Fibroblast of skin of back (primary cell): ENCODE results near the gene CD36.

Experiments
- DNase-seq: peaks from one replicate; pipeline ENCODE4 v3.0.0-alpha.2; 2013

The CD36 gene

DNA sequence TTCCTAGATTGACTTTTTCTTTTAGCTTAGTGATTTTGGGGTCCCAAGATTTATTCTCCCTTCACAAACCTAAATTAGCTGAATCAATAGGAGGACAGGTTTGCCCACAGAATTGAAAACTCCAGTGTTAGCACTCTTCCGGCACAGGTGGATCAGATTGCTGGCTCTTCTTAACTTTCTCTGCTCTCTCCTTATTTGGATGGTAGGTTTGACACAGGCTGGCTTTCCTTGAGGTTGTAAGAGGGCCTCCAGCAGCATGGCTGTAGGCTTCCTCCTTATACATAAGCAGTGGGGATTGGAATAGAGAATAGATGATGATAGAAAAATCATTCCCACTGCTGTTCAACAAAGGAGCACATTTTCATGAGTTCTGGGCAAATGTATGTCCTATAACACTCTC lies 9.4 kb upstream of the CD36 start:
- no peak for DNase-seq

DNA sequence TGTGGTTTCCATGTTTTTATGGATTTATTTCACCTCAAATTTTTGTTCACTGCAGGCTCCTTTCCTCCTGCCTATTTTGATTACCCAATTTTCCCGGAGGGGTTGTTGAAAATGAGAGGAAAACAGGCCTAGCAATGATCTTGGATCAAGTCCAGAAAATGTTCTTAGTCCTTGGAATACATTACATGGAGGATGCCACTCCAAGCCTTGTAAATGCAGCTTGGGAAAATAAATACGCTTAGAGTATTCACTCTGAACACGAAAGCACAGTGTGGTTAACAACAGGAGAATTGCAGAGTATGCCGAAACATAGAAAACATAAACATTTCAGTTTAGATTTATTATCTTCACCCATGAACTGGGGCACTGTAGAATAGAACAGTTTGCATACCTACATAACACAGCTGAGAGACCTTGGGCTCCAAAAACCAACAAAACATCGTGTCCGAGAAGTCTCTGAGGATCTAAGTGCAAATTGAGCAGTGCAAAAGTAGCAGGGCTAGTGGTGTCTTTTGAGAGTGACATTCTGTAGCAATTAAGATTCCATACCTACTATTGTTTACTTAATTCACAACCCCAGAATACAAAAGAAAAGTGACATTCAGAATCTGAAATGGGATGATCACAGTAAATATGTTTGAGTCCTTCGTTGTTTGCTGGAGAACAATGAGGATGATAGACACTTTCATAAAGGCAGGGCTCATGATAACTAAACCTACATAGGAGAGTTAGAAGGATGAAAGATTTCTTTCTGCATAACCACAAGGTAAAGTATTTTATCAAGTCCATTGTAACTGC lies 7.6 kb upstream of the CD36 start:
- no peak for DNase-seq

DNA sequence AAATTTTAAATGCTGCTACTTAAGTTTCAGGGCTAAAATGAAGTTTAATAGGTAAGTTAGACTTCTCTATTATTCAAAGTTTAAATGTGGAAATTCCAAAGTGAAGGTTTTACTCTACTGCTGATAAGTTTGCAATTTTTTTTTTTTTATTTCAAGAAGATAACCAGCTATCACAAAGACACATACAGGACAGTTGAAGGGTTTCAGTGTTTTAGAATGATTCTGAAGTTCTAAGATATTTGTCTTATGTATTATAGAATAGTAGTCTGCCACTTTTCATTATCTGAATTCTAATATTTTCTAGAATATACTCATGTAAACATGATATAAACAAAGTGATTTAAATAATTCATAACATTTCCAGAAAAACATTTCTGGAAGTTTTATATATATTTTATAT lies 7.0 kb upstream of the CD36 start:
- DNase-seq: no peak

DNA sequence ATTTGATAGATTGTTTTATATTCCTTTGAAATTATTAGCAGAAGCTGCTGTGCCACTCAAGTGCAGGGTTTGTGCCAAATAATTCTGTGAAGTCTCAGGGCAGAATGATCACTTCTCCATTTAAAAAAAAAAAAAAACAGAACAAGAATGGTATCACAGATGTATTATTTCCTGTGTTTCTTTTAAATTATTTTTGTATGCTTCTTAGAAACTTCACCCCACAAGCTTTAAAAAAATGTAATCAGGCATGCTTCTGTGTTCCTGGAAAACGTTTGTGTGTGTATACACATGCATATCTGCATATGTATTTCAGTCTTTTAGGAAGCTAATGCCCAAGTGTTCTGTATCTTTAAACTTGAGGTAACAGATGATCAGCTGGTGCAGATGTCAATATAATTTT lies 6.3 kb upstream of the CD36 start:
- DNase-seq: no peak

DNA sequence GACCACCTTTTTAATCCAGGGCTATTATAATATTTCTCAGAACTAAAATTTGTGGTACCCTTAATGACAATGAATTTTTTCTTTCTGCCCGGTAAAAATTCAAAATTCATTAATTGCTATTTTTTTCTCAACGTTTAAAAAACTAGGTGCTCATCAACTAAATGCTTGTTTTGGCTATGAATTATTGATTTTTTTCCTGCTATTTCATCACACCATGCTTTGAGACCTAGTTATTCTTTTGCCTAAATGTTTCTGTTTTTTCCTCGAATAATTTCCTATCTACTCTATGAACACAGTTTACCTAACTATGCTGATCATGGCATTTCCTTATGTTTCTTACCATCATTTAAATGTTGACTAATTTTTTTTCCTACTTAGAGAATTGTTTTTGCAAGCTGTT lies 5.6 kb upstream of the CD36 start:
- no peak for DNase-seq

DNA sequence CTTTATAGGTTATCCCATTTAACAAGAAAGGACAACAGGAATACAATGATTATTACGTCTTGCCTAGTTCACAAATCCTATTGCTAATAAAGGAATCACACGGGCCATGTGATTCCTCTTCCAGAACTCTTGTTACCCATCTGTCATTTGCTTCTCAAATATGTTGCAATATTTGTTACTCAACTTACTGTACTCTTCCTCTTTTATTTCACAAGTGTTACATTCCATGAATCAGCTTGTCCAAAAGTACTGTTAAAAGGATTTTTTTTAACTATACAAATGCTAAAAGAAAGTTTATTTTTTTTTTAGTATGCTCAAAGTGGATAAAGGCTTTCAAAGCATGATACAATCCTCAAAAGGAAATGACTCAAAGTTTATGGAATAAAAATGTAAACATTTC lies 3.9 kb upstream of the CD36 start:
- peak; percentile 63 for DNase-seq

DNA sequence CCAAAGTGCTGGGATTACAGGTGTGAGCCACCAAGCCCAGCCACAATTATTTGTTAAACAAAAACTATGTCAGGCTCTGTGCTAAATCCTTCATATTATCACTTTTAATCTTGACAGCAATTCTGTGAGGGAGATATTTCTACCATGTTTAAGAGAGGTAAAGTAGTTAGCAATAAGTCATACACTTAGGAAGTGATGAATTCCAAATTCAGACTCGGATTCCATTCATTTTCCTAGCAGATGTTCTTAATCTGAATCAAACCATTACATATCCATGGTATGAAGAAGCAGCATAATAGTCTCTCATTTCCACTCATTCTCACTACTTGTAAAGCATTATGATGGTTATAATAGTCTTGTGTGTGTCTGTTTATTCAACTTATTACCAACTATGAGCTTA lies 2.9 kb upstream of the CD36 start:
- DNase-seq: peak; percentile 59

DNA sequence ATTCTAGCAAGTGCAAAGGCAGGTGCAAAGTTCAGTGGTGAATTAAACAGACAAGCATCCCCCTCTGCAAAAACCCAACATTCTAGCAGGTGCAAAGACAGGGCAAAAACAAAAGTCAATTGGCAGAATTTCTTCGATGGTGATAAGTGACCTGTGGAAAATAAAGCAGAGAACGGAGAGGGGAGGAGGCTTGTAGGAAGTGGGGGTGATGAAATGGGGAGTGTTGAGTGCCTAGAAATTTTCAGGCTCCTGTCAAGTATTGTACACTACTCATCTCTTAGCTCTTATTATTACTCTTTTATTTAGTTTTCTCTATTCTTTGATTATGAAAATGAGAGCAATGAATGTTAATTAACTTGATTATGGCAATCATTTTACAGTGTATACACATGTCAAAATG lies 2.4 kb upstream of the CD36 start:
- no peak for DNase-seq

DNA sequence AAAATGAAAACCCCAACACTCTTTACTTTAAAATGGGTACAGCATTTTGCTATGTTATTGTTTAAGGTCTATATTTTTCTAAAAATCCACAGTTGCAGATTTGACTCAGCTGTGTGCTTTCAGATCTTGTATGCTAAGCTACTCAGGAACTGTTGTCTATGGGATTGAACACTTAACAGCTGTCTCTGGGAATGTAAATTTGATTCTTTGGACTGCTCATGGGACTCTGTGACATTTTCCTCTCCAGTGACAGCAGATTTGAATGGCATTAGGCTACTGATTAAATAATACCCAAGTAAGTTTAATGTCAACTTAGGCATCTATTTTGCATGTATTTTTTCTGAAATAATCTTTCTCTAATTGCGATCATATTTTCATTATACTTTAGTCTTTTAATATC lies 1.7 kb upstream of the CD36 start:
- no peak for DNase-seq

DNA sequence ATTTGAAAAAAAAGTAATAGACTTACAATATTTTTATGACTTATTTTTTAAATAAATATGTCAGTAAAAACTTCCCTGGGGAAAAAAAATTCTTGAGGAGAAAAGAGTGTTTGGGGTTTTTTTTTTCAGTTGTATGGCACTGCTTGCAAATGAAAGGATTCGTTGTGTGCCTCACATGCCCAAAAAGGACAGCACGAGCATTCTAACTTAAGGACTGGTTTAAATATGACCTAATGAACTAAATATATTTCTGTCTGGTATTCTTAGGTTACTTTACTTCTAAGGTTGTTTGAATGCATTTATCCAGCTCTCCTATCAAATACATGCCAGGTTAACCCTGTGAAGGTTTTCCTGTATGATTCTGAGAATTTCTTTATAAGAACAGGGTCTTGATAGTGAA lies 988 bp upstream of the CD36 start:
- DNase-seq: no peak

DNA sequence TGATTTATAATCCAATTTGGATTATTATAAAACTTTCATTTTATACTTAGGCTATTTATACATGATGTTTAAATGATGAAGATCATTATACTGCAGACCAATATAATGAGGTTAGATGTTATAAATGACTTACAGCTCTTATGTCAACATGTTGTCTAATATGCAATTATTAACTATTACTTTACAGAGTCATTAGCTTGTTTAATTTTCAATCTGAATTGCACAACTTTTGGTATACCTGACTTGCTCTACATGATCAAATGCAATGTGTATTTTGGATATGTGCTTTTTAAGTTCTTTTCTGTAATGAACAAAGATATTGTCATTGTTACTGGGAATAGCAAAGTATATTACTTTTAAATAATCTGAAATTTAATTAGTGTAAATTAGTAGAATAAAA lies 569 bp downstream of the CD36 start:
- DNase-seq: no peak

DNA sequence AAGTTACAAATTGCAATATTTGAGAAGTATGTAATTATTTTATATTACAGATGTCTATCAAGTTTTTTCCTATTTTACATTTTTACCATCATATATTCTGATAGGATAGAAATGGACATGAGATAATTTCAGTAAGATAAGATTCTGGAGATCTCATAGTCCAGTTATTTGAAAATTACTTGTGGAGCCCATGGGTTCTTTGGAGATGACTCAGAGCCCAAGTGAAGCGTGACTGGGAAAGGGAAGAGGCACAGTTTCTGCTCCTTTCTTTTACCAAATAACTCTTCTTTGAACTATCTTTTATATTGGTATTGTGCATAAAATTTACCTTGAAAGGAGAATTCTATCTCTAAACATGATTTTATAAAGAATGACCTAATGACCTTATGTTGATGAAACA lies 2.4 kb downstream of the CD36 start:
- DNase-seq: peak; percentile 74

DNA sequence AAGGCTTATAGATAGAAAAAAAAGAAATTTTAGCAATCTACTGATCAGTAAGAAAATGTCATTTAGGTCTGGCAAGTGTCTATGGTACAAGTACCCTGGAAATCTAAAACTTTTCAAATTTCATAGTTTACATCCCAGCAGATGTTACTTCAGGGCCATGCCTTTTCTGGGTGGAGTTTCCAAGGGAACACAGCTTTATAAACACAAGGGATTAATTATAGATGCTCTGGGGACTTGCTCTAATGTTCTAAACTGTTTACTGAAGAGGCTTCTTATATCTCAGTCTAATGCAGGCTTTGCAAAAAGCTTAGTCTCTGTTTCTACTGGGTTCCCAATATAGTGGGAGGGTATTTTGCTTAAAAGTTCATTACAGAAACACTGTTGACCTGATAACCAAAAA lies 3.1 kb downstream of the CD36 start:
- no peak for DNase-seq

DNA sequence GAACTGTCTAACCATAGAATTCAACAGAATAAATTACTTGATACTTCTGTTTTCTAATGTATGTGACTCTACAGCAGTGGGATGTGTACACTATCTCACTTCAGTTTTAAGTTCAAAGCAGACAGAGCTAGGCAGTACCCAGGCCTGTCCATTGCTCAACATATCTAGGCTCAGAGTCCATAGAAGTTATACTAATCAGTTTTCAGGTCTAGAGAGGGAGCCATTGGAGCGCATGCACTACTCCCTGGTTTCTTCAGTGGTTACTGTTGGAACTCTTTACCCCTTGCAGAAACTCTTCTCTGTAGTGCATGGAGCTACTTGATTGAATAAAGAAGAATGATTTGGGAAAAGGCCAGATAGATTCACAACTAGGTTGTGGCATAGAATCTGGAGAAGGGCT lies 4.4 kb downstream of the CD36 start:
- no peak for DNase-seq

DNA sequence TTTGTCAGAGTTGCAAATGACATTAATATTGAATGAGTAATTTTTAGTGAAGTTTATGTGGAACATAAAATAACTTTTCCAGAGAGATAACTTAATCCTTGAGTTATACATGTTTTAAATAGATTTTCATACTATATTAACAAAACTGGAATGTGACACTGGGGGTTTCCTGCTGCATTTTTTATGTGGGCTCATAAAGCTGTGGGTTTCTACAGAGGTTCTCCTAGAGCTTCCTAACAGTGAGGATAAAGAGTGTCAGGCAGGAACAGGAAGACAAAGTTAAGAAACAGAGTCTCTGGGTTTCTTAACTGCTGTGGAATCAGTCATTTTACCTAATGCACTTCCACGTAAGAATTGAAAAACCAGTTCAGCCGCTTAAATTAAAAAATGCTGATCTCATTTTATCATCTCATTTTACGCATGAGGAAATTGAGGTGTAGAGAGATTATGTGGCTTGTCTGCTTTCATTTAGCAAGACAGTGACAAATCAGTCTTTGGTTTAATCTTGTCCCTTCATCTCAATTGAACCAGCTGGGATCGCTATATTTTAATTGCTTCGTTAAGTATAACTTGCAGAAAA lies 5.0 kb downstream of the CD36 start:
- peak; percentile 48 for DNase-seq

DNA sequence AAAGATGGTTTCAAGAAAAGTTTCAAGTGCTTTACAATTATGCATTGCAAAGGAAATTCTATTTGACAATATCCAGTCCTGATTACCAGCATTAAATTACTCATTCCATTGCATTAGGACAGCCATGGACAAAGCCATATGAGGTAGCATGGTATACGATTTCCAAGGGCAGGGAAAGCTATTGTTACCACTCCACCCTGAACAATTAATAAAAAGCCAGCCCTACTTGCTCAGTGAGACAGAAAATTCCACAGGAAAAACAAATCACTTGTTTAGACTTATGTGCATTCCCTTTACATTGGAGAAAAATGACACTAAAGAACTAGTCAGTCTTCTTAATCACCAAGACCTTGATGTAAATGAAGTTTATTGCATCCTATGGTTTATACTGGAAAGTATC lies 5.6 kb downstream of the CD36 start:
- no peak for DNase-seq

DNA sequence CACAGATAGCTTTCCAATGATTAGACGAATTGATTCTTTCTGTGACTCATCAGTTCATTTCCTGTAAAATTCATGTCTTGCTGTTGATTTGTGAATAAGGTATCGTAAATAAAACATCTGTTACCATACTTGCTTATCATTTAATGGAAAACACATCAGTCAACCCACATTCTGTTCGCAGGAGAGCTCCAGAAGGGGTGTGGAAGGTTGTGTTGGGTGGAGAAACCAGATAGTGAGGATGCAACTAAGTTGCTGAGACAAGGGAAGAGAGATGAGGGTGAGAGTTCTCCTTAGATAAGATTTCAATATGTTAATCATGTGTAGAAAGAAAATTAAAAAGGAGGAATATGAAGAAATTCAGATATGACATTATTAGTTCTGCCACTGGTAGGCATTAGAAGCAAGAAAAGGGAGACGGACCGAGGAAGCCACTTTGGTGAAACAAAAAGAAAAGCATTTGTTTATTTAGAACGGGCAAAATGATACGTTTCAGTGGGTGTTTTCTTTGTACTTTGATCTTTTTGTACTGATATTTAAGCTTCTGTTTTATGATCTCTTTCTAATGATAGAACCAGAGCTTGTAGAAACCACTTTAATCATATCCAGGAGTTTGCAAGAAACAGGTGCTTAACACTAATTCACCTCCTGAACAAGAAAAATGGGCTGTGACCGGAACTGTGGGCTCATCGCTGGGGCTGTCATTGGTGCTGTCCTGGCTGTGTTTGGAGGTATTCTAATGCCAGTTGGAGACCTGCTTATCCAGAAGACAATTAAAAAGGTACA lies 7.8 kb downstream of the CD36 start:
- DNase-seq: no peak

DNA sequence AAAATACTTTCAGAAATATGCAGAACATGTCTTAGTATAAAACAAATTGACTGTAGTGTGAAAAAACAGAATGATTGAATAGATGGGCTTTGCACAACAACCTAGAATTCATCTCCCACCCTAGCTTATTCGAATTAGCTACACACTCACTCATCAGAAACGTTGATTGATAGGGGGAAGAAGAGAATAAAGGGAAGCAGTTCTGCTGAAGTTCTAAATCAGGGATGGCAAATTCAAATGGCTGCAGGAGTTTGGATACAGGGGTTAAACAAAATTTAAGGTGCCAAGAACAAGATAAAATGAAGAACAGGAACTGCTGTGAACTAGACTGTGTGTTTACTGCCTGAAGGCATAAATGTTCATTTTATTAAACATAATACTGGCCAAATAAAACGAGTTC lies 9.0 kb downstream of the CD36 start:
- no peak for DNase-seq

DNA sequence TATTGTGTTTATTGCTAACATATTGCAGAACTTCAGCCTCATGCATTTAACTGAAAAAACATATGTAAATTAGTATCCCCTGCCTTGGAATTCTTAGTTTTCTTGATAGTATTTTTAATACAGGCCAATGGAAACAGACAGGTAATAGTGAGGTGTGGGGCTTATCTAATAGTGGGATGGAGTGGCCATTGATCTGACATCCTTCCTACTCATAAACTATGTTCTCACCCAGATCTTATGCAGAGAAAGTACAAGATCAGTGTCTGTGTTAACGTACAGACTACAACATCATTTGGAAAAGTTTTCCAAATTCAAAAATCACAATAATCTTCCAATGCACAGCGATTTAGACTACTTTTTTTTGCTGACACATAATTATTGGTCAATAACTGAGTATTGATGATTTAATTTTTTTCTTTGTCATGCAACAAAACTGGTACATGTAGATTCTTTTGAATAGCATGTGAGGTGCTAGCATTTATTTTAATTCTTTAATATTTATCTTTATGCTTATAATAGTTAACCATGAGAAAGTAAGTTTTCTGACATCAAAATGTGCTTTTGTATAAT lies 9.7 kb downstream of the CD36 start:
- DNase-seq: no peak

DNA sequence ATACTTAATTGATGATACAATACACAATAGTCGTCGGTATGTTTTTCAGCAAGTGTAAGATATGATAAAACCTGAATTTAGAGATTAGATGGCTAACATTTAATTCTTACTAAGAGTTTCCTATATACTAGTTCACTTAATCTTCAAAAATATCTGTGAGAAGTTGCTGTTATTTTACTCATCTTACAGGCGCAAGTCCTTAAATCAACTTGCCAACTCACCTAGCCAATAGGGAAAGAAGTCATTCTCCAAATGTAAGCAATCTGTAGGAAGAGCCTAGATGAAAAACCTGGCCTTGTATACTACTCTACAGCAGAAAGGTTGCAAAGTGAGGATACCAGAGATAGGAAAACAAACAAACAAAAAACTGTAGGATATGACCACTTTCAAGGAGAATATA lies 10.6 kb downstream of the CD36 start:
- DNase-seq: no peak

DNA sequence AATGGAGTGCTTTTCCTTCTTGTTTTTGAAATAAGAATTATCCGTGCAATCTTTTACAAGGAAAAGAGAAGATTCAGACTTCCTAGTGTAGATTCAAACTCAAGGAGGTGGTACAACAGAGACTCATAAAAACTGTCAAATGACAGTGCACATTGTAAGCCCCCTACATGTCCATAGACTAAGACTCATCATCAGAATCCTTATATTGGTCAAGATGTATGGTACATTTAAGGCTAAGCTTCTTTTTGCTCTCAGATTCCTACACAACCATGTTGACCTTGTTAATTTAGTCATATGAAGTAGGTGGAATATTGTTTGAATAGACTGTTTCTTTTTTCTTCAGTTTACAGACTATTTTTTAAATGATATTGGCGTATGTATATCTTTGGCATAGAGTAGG lies 11.6 kb downstream of the CD36 start:
- no peak for DNase-seq

DNA sequence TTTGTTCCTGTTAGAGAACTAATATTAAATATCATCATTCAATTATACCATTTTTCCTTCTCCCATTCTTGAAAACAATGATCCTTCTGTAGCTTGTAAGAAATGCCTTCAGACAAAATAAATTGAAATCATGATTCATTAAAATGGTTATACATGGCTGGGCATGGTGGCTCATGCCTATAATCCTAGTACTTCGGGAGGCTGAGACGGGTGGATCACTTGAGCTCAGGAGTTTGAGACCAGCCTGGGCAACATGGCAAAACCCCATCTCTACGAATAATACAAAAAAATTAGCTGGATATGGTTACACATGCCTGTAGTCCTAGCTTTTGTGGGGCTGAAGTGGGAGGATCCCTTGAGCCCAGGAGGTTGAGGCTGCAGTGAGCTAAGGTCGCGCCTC lies 13.0 kb downstream of the CD36 start:
- no peak for DNase-seq

DNA sequence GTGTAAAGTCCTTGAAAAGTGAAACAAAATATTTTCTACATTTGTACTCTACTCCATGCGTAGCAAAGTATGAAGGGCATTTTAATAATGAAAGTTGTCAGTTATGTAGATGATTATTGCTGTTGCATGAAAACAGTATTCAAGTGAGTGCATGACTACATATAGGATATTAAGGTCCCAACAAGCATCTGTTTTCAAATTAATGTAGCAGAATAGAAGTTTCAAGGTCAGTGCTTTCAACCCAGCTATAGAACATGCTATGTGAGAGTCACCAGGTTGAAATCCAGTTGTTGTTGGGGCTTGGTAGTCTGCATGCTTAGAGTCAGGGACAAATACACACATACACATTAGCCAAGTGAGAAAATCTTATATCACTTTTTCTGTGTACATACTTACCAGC lies 14.8 kb downstream of the CD36 start:
- no peak for DNase-seq

DNA sequence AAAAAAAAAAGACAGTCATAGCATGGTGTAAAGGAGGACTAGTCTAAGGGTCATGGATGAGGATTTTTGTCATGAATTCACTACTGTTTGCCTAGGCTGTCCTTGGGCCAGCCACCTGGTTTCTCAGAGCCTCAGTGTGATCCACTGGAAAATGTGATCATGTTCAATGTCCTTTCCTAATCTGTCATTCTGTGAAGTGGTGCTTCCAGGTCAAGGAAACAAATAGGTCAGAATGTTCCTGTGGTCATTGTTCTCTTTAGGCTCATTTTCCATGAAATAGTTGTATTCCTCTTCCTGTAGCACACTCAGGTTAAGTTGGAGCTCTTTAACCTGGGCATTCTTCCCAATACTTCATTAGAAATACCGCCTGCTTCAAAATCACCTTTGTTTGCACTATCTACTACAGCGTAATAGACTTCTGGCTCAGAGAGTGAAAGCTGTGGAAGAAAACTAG lies 16.5 kb downstream of the CD36 start:
- no peak for DNase-seq
